ENCODE results near the gene ETS1.
A peak's percentile ranks its signal among the peaks of the same experiment; 100 is the strongest.

ETS1 gene

DNA sequence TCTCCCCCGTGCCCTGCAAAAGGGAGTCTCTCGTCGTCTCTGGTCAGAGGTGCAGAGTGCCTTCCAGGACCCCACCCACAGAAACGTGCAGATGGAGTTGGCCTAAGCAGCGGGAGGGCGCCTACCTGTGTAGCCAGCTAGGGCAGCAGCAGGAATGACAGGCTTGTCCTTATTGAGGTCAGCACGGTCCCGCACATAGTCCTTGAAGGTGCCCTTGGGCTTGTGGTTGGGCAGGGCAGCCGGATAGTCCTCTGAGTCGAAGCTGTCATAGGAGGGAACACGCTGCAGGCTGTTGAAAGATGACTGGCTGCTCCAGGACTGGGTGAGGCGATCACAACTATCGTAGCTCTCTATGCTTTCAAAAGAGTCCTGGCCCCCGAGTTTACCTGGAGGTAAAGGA is 107.3 kb downstream of the ETS1 start:
- no peak for DNase-seq (ENCODE audit: low spot score)

DNA sequence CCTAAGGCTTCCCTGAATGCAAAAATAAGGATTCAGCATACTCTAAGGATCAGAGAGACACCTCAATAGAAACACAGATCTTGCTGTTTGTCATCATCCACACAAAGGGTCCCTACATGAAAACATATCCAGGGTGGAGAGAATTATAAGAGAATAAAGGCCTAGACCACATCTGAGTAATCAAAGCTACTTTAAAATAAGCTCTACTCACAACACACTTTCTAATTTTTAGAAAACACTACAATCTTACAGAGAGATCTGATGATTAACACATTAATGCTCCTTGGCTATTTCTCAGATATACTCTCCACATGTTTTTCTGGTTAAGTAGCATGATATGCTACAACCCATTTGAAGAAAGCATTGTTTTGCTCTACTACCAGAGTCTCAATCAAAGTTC is 108.2 kb downstream of the ETS1 start:
- DNase-seq (ENCODE audit: low spot score): no peak

DNA sequence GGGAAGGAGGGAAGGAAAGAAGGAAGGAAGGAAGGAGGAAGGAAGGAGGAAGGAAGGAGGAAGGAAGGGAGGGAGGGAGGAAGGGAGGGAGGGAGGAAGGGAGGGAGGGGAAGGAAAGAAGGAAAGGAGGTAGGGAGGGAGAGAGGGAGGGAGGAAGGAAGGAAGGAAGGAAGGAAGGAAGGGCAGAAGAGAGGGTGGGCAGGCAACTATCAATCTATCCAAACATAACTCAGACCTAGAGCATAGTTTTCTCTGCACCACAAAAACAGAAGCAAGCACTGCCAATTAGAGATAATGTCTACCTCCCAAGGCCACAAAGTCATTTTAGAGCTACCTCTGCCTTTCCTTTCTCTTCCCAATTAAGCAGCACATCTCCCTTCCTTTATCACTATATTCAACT is 109.1 kb downstream of the ETS1 start:
- no peak for DNase-seq (ENCODE audit: low spot score)

DNA sequence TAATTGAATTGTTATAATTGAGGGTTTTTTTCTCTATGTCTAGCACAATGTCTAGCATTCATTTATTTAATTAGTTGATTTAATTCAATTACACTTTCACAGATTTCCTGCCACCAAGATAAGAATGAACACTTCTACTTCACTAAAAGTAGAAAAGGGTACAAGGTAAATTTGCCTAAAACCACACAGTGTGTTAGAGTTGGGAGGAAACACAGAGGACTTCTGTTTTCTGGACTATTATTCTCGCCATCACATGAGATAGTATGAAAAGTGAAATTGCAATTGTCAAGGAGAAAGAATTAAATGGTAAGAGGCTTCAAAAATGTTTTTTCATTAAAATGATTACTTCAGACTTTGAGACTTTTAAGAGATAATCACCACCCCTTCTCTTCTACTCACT is 109.5 kb downstream of the ETS1 start:
- DNase-seq (ENCODE audit: low spot score): no peak

- no peak for DNase-seq (ENCODE audit: low spot score)
Measured at GRCh38 chr11:128477278-128477677, 110.1 kb downstream of the ETS1 start.

GRCh38 chr11:128476729-128477128 is 110.6 kb downstream of the ETS1 start:
- no peak for DNase-seq (ENCODE audit: low spot score)

DNA sequence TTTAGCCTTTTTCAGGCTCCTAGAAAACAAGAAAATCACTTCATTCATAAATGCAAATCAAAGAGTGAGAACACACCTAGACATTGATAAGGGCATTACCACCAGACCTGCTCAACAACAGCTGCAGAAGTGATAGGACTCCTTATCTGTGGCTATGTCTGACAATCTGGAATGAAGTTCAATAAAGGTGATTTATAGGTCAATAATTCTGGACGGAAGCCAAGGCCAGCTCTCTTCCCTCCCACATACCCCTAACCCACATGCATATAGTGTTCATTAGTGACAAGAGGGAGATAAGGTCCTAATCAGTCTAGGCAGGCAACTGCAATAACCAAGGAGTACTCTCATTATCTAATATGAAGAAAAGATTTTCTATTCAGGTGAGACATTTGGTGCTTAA is 111.3 kb downstream of the ETS1 start:
- DNase-seq (ENCODE audit: low spot score): no peak

- DNase-seq (ENCODE audit: low spot score): no peak
Measured at GRCh38 chr11:128474036-128474874, 113.1 kb downstream of the ETS1 start.

- DNase-seq (ENCODE audit: low spot score): no peak
Measured at GRCh38 chr11:128473636-128474035, 113.7 kb downstream of the ETS1 start.

- DNase-seq (ENCODE audit: low spot score): peak; percentile 31
Measured at GRCh38 chr11:128472128-128473089, 114.9 kb downstream of the ETS1 start.

DNA sequence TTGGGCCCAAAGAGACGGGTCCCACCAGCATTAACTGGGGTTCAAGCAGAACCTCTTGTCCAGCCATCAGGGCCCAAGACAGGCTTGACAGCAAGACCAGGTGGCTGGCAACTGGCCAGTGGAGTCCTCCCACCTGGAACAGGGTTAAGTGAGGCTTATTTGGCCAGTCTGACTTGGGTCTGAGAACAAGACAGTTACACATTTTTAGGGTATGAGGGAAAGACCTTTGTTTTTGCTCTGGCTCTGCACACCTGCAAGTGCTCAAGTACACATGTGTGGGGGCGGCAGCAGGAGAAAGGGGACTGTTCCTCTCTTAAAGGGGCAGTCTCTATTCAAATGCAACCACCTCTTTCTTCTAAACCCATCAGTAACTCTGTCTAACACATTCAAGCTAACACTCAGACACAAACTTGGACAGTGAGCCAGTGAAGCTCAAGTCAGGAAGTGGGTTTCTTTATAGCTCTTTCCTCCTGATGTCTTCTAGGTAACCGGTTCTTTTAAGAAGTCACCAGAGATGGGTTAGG is 116.2 kb downstream of the ETS1 start:
- DNase-seq (ENCODE audit: low spot score): no peak

DNA sequence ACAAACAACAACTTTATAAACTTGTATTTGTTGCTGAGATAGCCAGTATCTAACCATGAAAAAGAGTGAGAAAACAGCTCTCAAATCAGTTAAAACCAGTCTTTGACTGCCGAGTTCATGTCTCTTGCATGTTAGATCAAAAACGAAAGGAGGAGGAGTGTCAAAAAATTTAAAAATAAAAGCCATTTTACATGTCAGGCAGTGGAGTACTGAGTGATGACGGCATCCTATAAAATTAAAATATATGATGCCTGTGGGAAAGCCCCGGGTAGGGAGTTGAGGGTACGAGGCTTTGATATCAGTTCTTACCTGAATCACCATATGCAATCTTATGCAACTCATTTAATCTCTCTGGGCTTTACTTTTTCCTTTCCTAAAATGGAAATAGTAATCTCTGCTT is 117.3 kb downstream of the ETS1 start:
- DNase-seq (ENCODE audit: low spot score): no peak

- no peak for DNase-seq (ENCODE audit: low spot score)
Measured at GRCh38 chr11:128469220-128469619, 118.1 kb downstream of the ETS1 start.

DNA sequence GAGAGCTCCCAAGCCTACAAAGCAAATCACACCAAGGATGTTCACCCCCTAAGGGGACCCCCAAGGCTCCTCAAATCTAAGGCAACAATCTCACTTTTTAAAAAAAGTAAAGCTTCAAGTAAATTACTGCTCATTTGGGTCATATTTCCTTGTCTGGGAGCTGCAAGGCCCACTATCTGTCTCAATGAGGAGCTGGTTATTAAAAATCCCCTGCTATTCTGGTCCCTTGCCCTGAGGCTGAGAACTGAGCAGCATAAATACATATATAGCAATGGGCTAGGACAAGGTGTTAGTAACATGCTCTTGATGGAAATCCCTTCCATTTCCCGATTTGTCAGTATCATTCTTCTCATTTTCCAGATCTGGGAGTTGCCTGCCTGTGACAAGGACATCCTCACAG is 119.2 kb downstream of the ETS1 start:
- no peak for DNase-seq (ENCODE audit: low spot score)

GRCh38 chr11:128467610-128468041 is 119.7 kb downstream of the ETS1 start:
- peak; percentile 89 for DNase-seq (ENCODE audit: low spot score)

GRCh38 chr11:128467041-128467440 is 120.3 kb downstream of the ETS1 start:
- no peak for DNase-seq (ENCODE audit: low spot score)

DNA sequence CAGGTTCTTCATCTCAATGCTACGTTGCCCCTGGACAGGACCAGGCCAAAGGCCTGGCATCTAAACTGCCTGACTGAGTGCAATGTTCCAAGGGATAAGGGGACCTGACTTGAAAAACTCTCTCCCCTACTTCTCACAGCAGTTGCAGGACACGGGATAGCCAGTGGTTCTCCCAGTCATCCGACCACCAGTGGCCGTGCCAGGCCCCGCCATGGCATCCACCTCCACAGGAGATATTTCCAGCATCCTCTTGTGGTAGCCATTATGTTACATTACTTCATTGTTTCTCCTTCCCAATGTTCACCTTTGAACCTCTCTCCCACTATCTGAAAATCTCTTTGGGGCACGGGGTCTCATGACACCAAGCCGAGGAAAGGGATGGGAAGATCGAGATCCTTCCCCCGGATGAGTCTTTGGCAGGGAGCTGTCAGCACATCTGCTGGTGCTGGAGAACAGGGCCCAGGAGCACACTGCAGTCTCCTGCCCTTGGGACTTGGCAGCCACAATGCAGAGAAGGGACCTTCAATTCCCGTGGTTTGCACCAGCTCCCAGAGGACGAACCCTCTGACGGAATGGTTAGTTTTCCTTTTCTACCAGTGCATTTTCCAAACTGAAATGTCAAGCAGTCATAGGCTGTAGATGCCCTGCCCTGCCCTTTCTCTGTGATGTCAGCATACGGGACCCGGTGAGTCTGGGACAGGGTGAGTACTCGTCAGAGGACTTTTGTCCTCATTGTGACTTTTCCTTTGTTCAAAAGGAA is 121.2 kb downstream of the ETS1 start:
- peak; percentile 16 for DNase-seq (ENCODE audit: low spot score)

DNA sequence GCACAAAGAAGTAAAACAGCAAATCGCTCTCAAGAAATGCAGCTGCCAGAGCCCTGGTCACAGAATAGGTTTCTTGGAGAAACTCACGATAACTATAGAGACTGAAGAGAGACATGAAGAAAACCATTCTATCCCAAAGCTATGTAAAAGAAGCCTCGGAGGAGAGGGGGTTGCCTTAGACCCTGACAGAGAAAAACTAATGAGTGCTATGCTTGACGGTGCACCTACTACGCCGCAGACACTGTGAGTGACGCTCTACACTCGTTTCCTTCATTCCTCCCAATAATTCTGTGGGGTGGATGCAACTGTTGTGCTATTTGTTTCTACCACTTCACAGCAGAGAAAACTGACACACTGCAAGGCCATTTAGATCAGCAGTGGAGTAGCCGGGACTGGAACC is 121.8 kb downstream of the ETS1 start:
- no peak for DNase-seq (ENCODE audit: low spot score)

DNA sequence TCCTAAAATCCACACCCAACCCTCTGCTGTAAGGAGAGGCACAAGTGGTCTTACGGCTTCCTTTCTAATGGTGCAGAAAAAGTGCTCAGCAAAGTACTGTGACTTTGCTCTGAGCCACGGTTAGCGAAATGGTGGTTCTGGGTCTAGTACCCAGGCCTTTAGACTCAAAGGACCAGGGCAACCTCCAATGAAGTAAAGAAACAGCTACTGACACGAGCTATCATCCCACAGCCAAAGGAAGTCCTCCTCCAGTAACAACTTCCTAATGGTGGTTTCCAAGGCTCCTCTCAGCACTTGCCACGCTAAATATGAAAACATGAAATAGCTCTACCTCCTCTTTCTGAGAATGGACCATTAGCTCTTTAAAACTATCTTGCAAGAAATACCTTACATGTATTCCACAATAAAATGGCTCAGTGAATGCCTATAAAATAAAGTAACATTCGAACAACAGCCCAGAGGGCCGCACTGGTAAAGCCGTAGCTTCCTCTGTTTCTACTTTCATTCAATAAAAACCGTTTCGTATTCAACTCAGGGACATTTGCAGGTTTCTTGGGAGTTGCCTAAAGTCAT is 122.4 kb downstream of the ETS1 start:
- no peak for DNase-seq (ENCODE audit: low spot score)

- DNase-seq (ENCODE audit: low spot score): no peak
Measured at GRCh38 chr11:128463979-128464378, 123.4 kb downstream of the ETS1 start.

GRCh38 chr11:128463371-128463829 is 124.0 kb downstream of the ETS1 start:
- peak; percentile 76 for DNase-seq (ENCODE audit: low spot score)

GRCh38 chr11:128462922-128463321 is 124.4 kb downstream of the ETS1 start:
- DNase-seq (ENCODE audit: low spot score): no peak
